Measurements from ENCODE around the gene NPLOC4.

DNA sequence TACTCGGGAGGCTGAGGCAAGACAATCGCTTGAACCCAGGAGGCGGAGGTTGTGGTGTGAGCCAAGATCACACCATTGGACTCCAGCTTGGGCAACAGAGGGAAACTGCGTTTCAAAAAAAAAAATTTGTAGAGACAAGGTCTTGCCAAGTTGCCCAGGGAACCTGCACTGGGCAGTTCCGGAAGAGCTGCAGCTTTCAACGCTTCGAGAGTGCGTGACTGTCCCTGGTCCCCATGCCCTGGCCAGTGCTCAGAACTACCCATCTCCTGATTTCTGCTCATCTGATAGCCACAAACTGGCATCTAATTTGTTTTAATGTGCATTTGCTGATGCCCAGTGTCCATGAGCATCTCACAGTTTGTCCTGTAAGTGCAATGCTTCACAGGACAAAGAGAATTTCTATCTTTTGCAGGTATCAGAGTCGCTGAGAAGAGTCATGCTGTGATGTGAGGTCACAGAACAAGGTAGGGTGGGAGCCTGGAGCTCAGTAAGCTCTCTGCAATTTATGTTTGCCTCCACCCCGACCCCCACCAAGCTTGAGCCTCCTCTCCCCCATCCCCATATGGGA, 128.2 kb downstream of the NPLOC4 start:
- TF ChIP-seq CTCF (IDR thresholded peaks at IDR 0.05; ENCODE audit: insufficient read depth, low read length, poor library complexity, severe bottlenecking) (no peak), EZH2phosphoT487 (conservative IDR thresholded peaks at IDR 0.05; ENCODE audit: low read length) (no peak)
